Astrocyte of the hippocampus (primary cell): ENCODE data around the gene PLXNB3.

Experiments
- DNase-seq: peaks from one replicate; pipeline ENCODE4 v3.0.0; 2011; ENCODE audit warnings: low read depth, low spot score

The PLXNB3 gene

GRCh38 chrX:153791104-153791852 is 27.2 kb downstream of the PLXNB3 start:
- no peak for DNase-seq

DNA sequence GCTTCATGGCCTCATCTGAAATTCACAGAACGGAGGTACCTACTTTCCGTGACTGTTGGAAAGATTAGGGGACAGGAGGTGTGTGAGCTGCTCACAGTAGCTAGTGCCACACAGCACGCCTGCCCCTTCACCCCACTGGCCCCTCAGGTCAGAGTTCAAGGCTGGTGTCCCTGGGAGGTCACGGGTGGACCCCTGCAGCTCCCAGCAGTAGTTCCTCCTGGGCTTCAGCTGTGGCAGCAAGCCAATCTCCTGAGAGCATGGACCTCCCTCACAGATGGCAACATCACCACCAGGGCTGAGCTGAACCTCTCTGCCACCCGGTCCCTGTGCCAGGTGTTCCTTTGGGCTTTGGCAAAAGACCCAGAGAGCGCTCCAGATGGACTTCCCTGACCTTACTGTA is 28.3 kb downstream of the PLXNB3 start:
- DNase-seq = no peak

DNA sequence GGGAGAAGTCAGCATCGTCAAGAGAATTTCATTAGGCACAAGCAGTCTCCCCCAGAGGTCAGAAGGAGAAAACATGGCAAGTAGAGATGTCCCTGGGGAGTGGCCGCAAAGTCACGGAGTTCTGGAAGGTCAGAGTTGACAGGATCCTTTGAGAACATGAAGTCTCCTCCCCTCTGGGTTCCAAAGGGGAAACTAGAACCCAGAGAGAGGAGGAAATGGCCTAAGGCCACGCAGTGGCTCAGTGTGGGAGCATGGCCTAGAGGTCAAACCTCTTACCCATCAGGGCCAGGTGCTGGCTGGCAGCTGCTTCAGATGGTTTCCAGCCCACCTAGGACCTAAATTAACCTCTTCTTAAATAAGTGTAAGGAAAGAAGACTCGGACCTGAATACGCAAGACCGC is 29.2 kb downstream of the PLXNB3 start:
- no peak for DNase-seq

GRCh38 chrX:153794018-153794896 is 30.2 kb downstream of the PLXNB3 start, which contains the start of the genes IDH3G and SSR4:
Gene IDH3G (minus strand): TSS chrX:153794375. CDS start chrX:153794326, 49 bp downstream.
Gene SSR4 (plus strand): TSS chrX:153794668. CDS start chrX:153794688, 20 bp downstream.
- DNase-seq = peak; percentile 96

DNA sequence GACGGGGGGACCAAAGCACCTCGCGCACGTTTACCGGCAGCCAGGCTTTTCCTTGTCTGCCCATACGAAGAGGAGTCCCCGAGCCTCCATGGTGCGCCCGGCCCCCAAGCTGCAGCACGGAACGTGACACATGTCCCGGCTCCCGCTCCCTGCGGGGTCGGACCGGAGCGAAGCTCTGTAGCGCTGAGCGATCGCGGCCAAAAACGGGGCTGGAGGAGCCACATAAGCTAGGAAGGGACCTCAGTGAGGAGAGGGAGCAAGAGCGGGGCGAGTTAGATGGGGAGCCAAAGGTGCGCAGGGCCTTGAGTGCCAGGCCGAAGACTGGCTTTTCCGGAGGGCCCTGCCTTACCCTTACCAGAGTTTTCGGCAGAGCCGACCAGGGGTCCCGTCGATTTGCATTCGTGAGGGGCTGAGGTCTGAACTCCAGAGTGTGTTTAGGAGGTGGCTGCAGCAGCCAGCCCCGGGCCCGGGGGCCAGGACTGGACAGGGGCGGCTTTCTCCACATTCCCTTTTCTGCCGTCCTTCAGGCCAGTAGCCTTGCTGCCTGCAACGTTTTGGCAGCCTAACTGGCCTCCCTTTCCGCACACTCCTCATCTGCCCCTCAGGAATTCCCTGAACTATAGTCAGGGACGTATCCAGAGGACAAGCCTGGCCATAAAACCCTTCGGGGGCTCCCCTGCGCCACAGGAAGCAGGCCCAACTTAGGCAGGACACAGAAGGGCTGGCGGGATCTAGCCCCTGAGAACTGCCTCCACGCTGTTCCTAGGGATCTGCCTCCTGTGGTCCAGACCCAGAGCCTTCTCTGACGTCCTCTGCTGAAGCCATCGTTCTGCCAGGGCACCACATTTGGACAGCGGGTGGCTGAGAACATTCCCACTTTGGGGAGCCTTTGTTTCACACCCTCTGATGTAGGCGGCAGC is 31.1 kb downstream of the PLXNB3 start:
- DNase-seq = peak; percentile 33

DNA sequence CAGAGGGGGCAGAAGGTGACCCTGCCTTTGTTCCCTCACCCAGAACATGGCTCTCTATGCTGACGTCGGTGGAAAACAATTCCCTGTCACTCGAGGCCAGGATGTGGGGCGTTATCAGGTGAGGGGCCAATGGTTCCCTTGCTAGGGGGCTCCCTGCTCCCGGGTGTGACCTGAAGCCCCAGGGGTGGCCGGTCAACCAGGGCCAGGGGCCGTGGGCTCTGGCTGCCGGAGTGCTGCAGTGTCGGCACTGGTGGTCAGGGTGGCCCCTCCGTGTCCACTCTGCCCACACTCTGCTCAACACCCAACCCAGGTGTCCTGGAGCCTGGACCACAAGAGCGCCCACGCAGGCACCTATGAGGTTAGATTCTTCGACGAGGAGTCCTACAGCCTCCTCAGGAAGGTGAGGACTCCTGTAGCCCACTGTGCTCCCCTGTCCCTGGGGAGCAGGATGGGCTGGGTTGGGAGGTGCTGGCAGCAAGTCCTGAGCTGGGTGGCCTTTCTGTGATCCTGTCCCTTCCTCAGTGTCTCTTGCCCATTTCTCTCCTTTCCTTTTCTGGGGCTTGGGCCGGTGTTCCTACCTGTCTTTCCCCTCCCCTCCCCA is 33.5 kb downstream of the PLXNB3 start:
- no peak for DNase-seq

DNA sequence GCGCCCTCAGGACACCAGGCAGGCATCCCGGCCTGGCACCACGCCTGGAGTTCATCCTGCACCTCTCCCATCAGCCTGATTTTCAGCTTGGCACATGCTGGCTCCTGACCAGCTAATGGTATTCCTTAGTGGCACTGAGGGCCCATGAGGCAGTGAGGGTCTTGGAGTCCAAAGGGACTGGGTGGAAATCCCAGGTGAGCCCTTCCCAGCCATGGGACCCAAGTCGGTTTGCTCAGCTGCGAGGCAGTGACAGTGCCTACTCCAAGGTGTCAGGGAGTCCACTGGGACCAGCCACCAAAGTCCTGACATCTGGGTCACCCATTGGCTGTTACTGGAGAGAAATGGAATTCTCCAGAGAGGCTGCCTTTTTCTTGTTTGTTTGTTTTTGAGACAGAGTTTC is 35.3 kb downstream of the PLXNB3 start:
- no peak for DNase-seq

- no peak for DNase-seq
Observed at GRCh38 chrX:153800177-153800722, 36.2 kb downstream of the PLXNB3 start.

- DNase-seq = no peak
Observed at GRCh38 chrX:153800746-153801145, 36.7 kb downstream of the PLXNB3 start.

DNA sequence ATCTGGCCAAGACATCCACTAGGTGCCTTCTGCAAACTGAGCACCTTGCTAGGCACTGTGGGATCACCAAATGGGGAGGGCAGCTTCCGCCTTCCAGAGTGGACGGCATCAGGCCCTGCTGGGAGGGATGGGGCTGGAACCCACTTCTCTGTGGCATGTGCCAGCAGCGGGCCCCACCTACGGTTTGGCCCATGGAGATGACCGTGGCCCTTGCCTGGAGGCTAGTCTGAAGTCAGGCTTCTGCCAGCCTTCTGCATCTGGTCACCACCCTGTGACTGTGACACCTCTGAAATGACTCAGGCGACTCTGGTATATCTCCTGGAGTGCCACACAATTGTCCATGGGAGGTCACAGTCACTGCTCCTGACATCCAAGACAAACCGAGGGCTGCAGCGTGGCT is 37.6 kb downstream of the PLXNB3 start:
- no peak for DNase-seq

- peak; percentile 79 for DNase-seq
Observed at GRCh38 chrX:153802513-153803045, 38.5 kb downstream of the PLXNB3 start.

- DNase-seq = no peak
Observed at GRCh38 chrX:153803211-153804099, 39.4 kb downstream of the PLXNB3 start.

GRCh38 chrX:153804100-153804595 is 40.1 kb downstream of the PLXNB3 start:
- no peak for DNase-seq

- no peak for DNase-seq
Observed at GRCh38 chrX:153804621-153805020, 40.6 kb downstream of the PLXNB3 start.

DNA sequence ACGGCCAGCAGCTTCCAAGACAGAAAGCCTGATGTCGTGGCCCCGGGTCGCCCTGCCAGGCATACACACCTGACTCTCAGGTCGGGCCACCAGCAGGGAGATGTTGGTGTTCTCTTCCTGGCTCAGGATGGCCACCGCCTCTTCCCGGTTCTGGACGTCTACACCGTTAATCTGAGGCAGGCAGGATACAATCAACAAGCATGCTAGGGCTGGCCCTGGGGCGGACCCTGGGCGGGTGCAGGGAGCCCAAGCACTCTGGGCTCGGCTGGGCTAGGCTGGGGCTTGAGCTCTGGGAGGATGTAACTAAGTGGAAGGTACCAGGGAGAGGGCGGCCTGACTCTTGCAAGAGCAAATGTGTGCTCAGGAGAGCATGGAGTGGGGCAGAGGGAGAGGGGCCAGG is 41.4 kb downstream of the PLXNB3 start:
- DNase-seq = no peak

DNA sequence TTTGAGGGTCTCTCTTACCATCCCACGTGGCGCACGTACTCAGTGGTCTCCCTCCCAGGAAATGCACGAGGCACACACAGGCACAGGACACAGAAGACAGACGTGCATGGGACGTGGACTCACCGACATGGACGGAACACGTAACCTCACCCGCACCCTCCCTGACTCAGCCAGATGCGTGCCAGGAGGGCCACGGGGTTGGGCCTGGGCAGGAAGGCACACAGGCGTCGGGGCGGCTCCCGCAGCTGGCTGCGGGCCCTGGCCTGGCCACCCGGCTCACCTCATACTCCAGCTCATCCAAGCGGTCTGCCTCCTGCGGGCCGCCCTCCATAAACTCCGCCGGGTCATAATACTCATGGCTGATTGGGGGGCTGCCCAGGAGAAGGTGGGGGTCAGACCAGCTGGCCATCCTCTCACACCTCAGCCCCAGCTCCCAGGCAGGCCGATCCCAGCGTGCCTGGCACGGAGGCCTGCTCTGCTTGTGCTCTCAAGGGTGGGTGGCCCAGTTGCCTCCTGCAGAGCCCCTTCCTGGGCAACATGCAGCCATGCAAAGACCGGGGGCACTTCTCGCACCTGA is 43.0 kb downstream of the PLXNB3 start:
- DNase-seq = no peak

- DNase-seq = no peak
Observed at GRCh38 chrX:153807976-153808375, 43.9 kb downstream of the PLXNB3 start.

DNA sequence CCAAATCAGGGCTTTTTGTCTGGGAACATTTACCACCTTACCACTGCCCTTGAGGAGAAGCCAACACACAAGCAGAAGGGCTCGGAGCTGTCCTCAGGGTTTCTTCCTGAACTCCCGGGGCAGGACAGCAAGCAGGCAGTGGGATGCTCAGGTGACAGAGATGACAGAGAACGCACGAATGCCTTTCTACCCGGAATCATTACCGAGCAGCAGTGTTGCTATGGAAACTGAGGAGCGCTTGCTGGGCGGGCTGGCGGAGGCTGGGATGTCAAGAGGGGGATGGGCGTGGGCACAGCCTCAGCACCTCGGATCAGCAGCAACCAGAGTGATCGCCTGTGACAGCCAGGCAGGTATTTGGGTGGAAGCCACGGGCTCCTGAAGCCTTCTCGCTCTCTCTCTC is 48.2 kb downstream of the PLXNB3 start:
- DNase-seq = no peak

DNA sequence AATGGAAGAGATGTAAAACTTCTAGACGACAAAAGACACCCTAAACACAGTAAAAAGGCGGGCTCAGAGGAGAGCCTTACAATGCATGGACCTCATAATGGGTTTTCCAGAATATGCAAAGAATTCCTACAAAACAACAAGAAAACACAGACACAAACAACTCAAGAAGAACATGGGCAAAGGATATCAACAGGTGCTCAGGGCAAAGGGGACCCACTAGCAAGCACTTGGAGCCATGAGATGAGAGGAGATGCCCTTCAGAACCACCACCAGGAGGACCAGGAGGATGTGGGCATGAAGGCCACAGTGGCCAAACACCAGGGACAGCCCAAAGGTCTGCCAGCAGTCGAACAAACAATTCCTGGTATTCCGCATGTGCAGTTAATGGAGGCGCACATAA is 49.1 kb downstream of the PLXNB3 start:
- no peak for DNase-seq
